Lower leg skin (tissue), 3 donors: Measurements from ENCODE around the gene GPR139.

ENCODE experiments used
- POLR2A ChIP-seq, 2 donors: fragments of 450-650 bp; IDR thresholded peaks; one replicate each; pipeline ENCODE4 v1.6.1; 2016 to 2017; ENCODE audit warnings: antibody characterized with exemption in 2 of 2, mild to moderate bottlenecking in 1 of 2, moderate library complexity in 1 of 2
- TF ChIP-seq, protein P1 (sequence below), 3 donors: fragments of 450-650 bp; IDR thresholded peaks; one replicate each; pipeline ENCODE4 v1.5.1; 2016; ENCODE audit warnings: antibody characterized with exemption in 3 of 3, mild to moderate bottlenecking in 3 of 3, moderate library complexity in 2 of 3

- TF ChIP-seq POLR2A (IDR thresholded peaks at IDR 0.05), result no peak
- TF ChIP-seq, protein P1, sequence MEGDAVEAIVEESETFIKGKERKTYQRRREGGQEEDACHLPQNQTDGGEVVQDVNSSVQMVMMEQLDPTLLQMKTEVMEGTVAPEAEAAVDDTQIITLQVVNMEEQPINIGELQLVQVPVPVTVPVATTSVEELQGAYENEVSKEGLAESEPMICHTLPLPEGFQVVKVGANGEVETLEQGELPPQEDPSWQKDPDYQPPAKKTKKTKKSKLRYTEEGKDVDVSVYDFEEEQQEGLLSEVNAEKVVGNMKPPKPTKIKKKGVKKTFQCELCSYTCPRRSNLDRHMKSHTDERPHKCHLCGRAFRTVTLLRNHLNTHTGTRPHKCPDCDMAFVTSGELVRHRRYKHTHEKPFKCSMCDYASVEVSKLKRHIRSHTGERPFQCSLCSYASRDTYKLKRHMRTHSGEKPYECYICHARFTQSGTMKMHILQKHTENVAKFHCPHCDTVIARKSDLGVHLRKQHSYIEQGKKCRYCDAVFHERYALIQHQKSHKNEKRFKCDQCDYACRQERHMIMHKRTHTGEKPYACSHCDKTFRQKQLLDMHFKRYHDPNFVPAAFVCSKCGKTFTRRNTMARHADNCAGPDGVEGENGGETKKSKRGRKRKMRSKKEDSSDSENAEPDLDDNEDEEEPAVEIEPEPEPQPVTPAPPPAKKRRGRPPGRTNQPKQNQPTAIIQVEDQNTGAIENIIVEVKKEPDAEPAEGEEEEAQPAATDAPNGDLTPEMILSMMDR (IDR thresholded peaks at IDR 0.05), result no peak
These were observed 23.9 kb downstream of the GPR139 start for GRCh38 chr16:20049831-20050230.
